ENCODE measurements around the gene COA8. TPM values are rescaled to one million over a fixed set of nuclear protein-coding genes. Genes with fewer than 3 reads are reported as not detected.

The COA8 gene
- total and polyA plus RNA-seq, 2 of the 13 experiments (the other 11 are each of a cell fraction or from before 2014, with no cell fraction given): 10.9 to 25.1 TPM

GRCh38 chr14:103526247-103526913 is 36.4 kb upstream of the COA8 start (continued):
- no peak for TF ChIP-seq CEBPZ (IDR thresholded peaks at IDR 0.05; ENCODE audit: low read length)
- no peak for TF ChIP-seq ZBTB46 (CRISPR knock-in tag; IDR thresholded peaks at IDR 0.05; ENCODE audit: borderline replicate concordance)
- 0 out of 2 replicates have a peak, but pooled peaks have one; percentile 39 for TF ChIP-seq ZNF614 (CRISPR knock-in tag; IDR thresholded peaks at IDR 0.05; ENCODE audit: borderline replicate concordance)
- TF ChIP-seq MED1 (CRISPR knock-in tag; IDR thresholded peaks at IDR 0.05): peak; percentile 57
- no peak for TF ChIP-seq PCBP1 (IDR thresholded peaks at IDR 0.05; ENCODE audit: borderline replicate concordance, low read depth, low read length)
- no peak; the same call in 1 of the 2 replicates for TF ChIP-seq SP4 (CRISPR knock-in tag; IDR thresholded peaks at IDR 0.05)
- TF ChIP-seq SAFB2 (CRISPR knock-in tag; IDR thresholded peaks at IDR 0.05; ENCODE audit: borderline replicate concordance, low read depth): no peak
- TF ChIP-seq ZNF12 (CRISPR knock-in tag; IDR thresholded peaks at IDR 0.05): no peak
- no peak for TF ChIP-seq TRIM22 (IDR thresholded peaks at IDR 0.05)
- TF ChIP-seq ZNF431 (CRISPR knock-in tag; IDR thresholded peaks at IDR 0.05; ENCODE audit: borderline replicate concordance, low read depth): no peak
- no peak for TF ChIP-seq CENPX (CRISPR knock-in tag; IDR thresholded peaks at IDR 0.05)
- TF ChIP-seq ZFX (CRISPR knock-in tag; IDR thresholded peaks at IDR 0.05; ENCODE audit: low read depth): peak; percentile 66
- no peak for TF ChIP-seq CHD4 (IDR thresholded peaks at IDR 0.05; ENCODE audit: borderline replicate concordance, low read length)
- TF ChIP-seq ZSCAN25 (CRISPR knock-in tag; IDR thresholded peaks at IDR 0.05): no peak; the same call in 1 of the 2 replicates
- no peak; the same call in 1 of the 2 replicates for TF ChIP-seq ARID4A (CRISPR knock-in tag; IDR thresholded peaks at IDR 0.05; ENCODE audit: borderline replicate concordance)
- TF ChIP-seq ZNF772 (CRISPR knock-in tag; IDR thresholded peaks at IDR 0.05): no peak

Measured in HepG2 (cell line).